HFF-Myc (cell line): Measurements from ENCODE around the gene CRAT.

Experiments
- DNase-seq: peaks from one replicate; pipeline ENCODE4 v3.0.0-alpha.2; 2011; ENCODE audit warnings: low read depth; ENCODE audit errors: extremely low read depth
- H3K4me3 ChIP-seq: replicated peaks from 2 replicates; pipeline ENCODE4 v1.5.1; 2011; ENCODE audit warnings: low read depth, mild to moderate bottlenecking, control low read depth, low read length
- CTCF ChIP-seq: IDR thresholded peaks from 2 replicates; pipeline ENCODE4 v1.5.1; 2012; ENCODE audit warnings: mild to moderate bottlenecking, low read depth, low read length, control low read depth; ENCODE audit errors: missing control alignments

The CRAT gene

GRCh38 chr9:129060991-129061390, 49.6 kb downstream of the CRAT start:
- no peak for TF ChIP-seq CTCF
- no peak overlapping the region for H3K4me3 ChIP-seq

GRCh38 chr9:129059796-129060785, 50.5 kb downstream of the CRAT start:
- no peak for DNase-seq
- H3K4me3 ChIP-seq: no peak overlapping the region
- TF ChIP-seq CTCF: no peak

More at GRCh38 chr9:129060991-129061390, 49.6 kb downstream of the CRAT start:
- DNase-seq: no peak

GRCh38 chr9:129058965-129059795, 51.4 kb downstream of the CRAT start:
- H3K4me3 ChIP-seq: no peak overlapping the region
- DNase-seq: no peak
- no peak for TF ChIP-seq CTCF

GRCh38 chr9:129054163-129054851, 56.3 kb downstream of the CRAT start:
- no peak overlapping the region for H3K4me3 ChIP-seq
- no peak for TF ChIP-seq CTCF
- DNase-seq: no peak

- no peak overlapping the region for H3K4me3 ChIP-seq
- no peak for TF ChIP-seq CTCF
- DNase-seq: no peak
These were observed 57.6 kb downstream of the CRAT start for GRCh38 chr9:129053020-129053419.

GRCh38 chr9:129052592-129052991, 58.0 kb downstream of the CRAT start:
- H3K4me3 ChIP-seq: no peak overlapping the region
- no peak for TF ChIP-seq CTCF
- DNase-seq: no peak
